HG03575 (cell line): Measurements from ENCODE around the gene TRIB2.

ENCODE experiments used
- ATAC-seq: cut with Tn5 transposase; IDR thresholded peaks from one replicate; pipeline ENCODE4 v1.9.1; 2021; ENCODE audit not compliant: unreplicated experiment, insufficient number of reproducible peaks, low FRiP score; ENCODE audit errors: extremely low read depth

Gene TRIB2

GRCh38 chr2:12694990-12695774 lies 21.6 kb upstream of the TRIB2 start:
- peak; percentile 78 for ATAC-seq

DNA sequence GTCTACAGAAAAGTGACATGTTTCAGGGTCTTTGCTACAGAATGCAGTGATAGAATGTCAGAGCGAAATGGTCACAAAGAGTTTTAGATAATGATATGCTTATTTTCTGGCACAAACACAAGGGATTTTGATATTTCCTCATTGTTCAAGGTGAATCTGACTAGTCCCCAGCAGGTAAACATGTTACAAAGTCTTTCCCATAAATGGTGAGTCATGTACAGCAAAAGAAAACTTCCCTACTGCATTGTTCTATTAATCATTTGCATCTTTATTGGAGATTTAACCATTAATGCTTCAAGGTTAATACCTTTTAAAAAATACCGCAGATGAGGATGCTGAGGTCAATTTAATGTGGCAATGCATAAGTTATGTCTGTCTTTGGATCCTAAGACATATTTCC lies 19.1 kb upstream of the TRIB2 start:
- ATAC-seq = no peak

DNA sequence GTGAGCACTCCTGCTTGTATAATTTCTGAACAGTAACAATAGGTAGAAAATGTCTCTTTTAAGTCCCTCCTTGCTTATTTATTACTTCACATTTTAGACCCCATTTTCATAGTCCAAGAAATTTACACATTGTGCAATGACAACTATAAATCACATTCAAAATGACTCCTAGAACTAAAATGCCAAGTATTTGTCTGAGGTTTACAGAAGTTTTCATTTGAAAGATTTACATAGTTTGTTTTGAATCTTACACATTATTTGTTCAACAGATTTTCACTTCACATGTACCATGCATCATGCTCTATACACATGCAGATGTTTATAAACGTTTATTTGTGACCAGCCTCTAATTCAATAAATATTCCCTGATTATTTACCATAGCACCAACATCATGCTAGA lies 15.7 kb upstream of the TRIB2 start:
- no peak for ATAC-seq

DNA sequence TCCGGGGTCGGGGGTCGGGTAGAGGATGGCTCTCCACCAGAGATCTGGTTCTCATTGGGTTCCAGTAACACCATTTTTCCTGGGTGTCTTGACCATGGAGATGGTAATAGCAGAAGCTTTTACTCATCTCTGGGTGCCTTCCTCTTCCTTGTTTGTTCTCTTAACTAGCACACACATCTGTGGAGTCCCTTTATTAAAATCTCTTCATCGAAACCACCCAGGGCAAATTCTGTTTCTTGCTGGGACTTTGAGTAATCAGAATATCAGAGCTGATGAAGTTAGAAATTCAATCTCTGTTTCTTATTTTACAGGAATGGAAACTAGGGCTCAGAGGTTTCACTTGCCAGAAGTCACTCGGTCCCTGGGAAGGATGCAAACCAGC lies 15.0 kb upstream of the TRIB2 start:
- no peak for ATAC-seq

GRCh38 chr2:12702168-12703121 lies 14.3 kb upstream of the TRIB2 start:
- no peak for ATAC-seq

GRCh38 chr2:12704378-12704777 lies 12.4 kb upstream of the TRIB2 start:
- no peak for ATAC-seq

DNA sequence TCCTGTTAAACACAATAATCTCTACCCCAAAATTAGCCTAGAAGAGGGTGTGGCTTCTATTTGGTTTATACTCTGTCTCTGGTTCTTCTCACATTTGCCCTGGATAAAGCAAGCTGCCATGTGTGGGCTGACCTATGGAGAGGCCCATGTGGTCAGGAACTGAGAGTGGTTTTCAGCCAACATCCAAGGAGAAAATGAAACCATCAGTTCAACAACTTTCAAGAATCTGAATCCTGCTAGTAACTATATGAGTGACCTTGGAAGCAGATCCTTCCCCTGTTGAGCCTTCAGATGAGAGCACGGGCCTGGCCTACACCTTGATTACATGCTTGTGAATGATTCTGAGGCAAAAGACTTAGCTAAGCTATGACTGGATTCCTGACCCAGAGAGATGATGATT lies 11.5 kb upstream of the TRIB2 start:
- ATAC-seq = no peak

DNA sequence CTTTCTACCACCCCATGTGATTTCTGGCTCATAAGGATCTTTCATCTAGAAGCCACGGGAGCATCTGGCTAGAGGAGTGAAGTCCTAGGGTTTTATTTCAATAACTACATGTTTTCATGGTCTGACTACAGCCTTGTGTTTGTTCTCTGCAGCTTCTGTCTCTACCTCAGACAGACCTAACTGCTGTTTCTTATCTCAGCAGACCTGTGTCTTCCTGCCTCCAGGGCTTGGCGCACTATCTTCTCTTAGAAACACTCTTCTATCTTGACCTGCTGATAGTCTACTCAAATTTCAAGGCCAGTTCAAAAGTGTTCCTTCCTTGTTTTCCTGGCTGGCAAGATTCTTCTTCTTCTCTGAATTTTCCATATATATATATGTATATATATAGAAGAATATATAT lies 11.0 kb upstream of the TRIB2 start:
- ATAC-seq = no peak

- no peak for ATAC-seq
Observed at GRCh38 chr2:12708508-12709206, 8.1 kb upstream of the TRIB2 start.

DNA sequence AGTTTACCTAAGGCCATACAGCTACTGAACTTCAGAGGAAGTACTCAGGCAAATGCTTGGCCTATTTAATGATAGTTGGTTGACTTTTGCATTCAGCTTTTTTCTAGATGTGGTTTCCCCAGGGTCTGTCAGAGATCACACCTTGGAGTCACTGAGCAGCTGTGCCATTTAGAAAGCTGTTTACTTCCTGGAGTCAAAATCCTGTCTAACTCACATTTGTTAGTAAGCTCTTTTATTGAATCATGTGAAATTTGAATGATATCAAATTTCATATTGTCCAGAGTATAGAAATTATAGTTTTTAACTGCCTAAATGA lies 7.6 kb upstream of the TRIB2 start:
- no peak for ATAC-seq

DNA sequence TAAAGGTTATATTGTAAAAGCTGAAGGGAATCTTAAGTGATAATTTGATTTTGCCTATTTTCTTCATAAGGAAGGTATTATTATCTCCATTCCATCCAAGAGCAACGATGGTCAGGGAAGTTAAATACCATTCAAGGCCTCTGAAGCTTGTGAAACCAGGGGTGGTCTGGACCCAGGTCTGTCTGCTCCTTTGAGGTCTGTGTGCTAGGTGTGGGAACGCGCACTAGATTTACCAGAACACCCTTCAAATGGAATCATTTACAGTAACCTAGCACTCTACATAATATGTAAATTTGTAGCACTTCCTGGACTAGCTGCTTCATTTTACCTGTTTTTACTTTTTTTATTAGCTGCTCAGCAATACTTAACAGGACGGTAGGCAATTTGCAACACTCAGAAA lies 6.4 kb upstream of the TRIB2 start:
- no peak for ATAC-seq

DNA sequence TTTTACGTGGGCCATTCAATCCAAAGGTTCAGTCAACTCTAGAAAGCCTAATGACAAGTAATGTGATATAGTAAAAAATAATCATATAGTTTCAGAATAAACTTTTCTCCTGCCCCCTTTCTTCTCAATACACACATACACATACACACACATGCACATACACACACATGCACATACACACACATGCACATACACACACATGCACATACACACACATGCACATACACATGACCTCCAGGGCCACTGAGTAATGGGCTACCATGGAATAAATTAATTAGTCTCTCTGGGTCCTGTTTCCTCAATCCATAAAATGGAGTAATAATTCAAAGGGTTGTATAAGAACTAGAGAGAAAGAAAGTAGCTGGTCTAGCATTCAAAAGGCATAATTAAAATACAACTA lies 5.4 kb upstream of the TRIB2 start:
- ATAC-seq = no peak

DNA sequence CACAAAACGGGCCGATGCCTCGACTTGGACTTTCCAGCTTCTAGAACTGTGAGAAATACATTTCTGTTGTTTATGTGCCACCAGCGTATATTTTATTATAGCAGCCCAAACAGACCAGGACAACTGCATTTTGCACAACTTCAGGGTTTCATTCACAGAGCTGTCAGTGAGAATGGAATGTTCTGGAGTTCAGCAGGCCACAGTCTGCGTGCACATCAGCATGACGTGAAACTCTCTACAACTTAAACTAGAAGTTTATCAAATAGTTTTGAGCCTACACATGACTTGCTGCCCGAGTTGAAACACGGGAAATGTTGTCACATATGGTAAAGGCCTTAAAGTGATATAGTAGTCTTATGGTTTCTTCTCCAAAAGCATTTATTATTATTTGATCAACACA lies 3.9 kb upstream of the TRIB2 start:
- ATAC-seq = no peak

DNA sequence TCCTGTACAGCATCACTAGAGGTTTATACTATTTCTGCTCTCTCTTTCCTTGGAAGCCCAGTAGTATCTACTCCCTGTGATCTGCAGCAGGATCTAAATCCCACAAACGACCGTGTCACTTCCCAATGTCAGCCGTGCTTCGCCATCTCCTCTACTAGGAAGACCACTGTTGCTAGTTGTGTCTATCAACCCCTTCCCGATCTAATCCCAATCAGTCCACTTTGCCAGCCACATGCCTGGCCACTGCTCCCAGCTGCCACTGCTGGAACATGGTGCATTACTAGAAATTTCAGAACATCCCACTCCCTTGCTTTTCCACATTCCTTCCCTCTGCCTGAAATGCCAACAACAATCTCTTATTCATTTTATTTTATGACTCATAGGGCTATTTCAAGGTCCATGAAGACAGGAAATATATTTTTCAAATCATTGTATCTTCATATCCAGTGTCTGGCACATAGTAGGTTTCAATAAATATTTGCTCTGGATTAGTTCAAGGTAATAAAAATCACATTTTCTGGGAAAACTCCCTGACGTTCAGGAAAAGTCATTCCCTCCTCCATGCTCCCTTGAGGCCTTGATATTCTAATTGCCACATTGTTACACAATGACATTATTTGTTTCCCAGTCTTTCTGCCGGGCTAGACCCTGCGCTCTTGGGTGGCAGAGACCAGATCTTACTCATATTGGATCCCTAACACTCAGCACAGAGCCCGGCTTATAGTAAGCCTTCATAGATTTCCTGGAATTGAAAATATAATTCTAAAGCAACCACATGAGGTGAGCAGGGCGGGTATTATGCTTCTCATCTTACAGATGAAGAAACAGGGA lies 2.1 kb upstream of the TRIB2 start:
- ATAC-seq = no peak

GRCh38 chr2:12715258-12716031 lies 1.3 kb upstream of the TRIB2 start:
- ATAC-seq = no peak

- ATAC-seq = no peak
Observed at GRCh38 chr2:12716032-12716281, 779 bp upstream of the TRIB2 start.

DNA sequence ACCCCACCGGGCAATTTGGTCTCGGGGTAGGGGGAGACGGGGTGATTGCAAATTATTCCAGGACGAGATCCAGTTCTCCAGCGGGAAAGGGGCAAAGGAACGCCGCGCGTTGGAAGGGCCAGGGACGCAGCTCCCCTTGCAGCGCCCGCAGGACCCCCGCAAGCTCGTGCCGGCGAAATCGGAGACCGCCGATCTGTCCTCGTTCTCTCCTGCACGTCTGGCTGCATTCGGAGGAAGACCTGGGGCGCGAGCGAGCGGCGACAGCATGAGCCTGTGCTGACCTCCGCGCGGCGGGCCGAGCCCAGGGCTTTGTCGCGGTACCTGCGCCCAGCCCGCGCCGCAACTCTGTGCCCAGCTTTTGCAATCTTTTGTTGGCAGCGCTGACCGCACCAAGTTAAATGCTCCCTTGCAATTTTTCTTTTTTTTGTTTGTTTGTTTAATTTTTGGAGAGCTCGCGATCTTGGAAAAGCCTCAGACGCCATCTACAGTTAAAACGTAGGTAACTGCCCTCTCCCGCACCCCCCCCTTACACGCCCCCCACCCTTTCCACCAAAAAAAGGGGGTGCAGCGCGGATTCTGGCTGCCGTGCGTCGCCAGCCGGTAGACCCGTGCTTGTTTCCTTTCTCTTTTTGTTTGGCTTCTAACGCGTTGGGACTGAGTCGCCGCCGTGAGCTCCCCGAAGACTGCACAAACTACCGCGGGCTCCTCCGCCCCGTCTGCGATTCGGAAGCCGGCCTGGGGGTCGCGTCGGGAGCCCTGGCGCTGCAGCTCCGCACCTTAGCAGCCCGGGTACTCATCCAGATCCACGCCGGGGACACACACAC lies 667 bp downstream of the TRIB2 start:
- ATAC-seq = no peak
